HAP-1 (cell line): Measurements from ENCODE around the gene GMPPA.

Experiments
- DNase-seq, 2 experiments: peaks; one replicate each; pipeline ENCODE4 v3.0.0-alpha.2; 2016 to 2020; ENCODE audit warnings: low spot score in 2 of 2
- H3K27me3 ChIP-seq: fragments of 250-450 bp; sonication (Bioruptor Pico); 2 replicates; pipeline ENCODE4 v1.5.1; 2020; ENCODE audit warnings: low read depth, mild to moderate bottlenecking, moderate library complexity
- H3K36me3 ChIP-seq: fragments of 250-450 bp; sonication (Bioruptor Pico); replicated peaks from 2 replicates; pipeline ENCODE4 v1.5.1; 2020; ENCODE audit warnings: mild to moderate bottlenecking
- H3K4me1 ChIP-seq: fragments of 250-450 bp; sonication (Bioruptor Pico); 2 replicates; pipeline ENCODE4 v1.5.1; 2020; ENCODE audit warnings: mild to moderate bottlenecking
- H3K4me3 ChIP-seq: fragments of 250-450 bp; sonication (Bioruptor Pico); 2 replicates; pipeline ENCODE4 v1.5.1; 2020; ENCODE audit warnings: mild to moderate bottlenecking, moderate library complexity
- H3K9me3 ChIP-seq: fragments of 250-450 bp; sonication (Bioruptor Pico); 2 replicates; pipeline ENCODE4 v1.5.1; 2020; ENCODE audit warnings: mild to moderate bottlenecking, moderate library complexity
- in situ Hi-C: fragments of 300-500 bp; cut with MboI; formaldehyde crosslinking; loops from 3 replicates; pipeline ENCODE4 v1.14.3; 2020; ENCODE audit warnings: low sequenced_read_pairs, inconsistent platforms, mixed read lengths

Gene GMPPA

DNA sequence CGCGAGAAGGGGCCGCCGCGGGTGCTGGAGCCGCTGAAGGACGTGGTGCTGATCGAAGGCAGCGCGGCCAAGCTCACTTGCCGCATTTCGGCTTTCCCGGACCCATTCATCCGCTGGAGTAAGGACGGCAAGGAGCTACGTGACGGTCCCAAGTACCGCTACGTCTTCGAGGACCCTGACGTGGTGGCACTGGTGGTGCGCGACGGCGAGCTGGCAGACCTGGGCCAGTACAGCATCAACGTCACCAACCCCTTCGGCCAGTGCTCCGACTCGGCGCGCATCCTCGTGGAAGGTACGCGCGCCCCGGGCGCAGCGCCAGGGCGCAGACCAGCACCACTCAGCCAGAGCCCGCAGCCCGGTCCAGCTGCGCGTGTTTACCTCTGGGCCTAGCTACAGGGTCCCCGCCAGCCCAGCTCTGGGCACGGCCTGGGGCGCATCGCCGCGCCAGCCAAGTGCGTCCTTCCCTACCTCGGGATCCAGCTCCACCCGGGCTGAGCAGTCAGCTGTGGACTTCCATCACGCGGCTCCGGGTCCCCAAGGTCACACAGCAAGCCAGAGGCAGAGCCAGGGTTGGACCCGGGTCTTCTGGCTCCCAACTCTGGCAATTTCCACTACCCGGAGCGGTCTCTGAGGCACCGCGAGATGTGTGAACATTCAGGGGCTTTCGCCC, 1.7 kb upstream of the GMPPA start:
- in situ Hi-C loops = no loop called here
- no peaks in the 10 kb centered on the region for H3K9me3 ChIP-seq
- no peaks in the 10 kb centered on the region for H3K36me3 ChIP-seq
- H3K4me3 ChIP-seq = no peak overlapping the region
- H3K27me3 ChIP-seq = 0 out of 2 replicates have a peak, but pooled peaks cover 4% of the 10 kb centered on the region
- peaks cover 19% of the 10 kb centered on the region for H3K4me1 ChIP-seq
- DNase-seq = no peak

DNA sequence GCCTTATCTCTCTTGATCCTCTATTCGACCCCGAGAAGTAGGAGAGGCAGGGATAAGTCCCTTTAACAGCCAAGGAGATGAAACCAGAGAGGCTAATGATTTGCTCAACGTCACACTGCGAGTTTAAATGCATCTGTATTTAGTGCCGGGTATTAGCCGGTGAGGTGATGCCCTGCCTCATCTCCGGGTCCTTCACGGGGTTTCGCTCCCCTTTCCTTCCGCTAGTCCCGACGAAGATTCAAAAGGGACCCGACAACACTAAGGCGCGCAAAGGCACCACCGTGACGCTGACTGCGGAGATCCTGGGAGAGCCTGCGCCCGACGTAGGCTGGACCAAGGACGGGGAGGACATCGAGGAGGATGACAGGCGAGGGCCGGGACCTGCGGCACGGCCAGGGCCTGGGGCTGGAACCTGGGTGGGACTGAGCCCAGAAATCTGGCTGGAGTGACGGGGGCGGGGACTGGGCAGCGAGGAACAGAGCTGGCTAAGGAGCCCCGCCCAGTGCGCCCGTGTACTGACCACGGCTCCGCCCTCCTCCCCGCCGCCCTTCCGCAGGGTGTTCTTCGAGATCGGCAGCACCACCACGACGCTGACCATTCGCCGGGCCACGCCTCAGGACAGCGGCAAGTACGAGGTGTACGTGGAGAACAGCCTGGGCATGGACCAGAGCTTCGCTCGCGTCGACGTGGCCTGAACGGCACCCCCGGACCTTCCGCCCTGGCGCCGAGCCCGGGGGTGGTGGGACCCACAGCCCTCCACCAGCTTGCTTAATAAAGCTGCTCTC, 1.0 kb upstream of the GMPPA start:
- in situ Hi-C loops = no loop called here
- Histone ChIP-seq H3K36me3 (no peaks in the 10 kb centered on the region), H3K27me3 (0 out of 2 replicates have a peak, but pooled peaks cover 4% of the 10 kb centered on the region), H3K4me1 (peaks cover 19% of the 10 kb centered on the region), H3K4me3 (peak overlapping the region; percentile 72), H3K9me3 (no peaks in the 10 kb centered on the region)
- peak; percentile 21 to 85 for DNase-seq

DNA sequence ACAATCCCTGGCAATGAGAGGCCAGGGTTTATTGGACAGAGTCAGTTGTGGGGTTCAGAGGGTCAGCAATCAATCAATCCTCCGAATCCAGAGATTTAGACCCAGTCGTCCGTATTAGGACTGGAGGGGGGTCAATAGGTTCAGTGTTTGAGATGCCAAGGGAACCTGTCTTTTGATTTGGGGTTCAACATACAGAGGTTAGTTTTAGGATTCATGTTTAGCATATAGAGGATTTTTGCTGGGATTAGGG, 292 bp downstream of the GMPPA start:
- DNase-seq = no peak
- H3K4me3 ChIP-seq = peak overlapping the region; percentile 72
- in situ Hi-C loops = no loop called here
- H3K9me3 ChIP-seq = no peaks in the 10 kb centered on the region
- H3K36me3 ChIP-seq = peaks cover 4% of the 10 kb centered on the region; the same call in 1 of the 2 replicates
- H3K4me1 ChIP-seq = peaks cover 19% of the 10 kb centered on the region
- H3K27me3 ChIP-seq = 0 out of 2 replicates have a peak, but pooled peaks cover 4% of the 10 kb centered on the region

DNA sequence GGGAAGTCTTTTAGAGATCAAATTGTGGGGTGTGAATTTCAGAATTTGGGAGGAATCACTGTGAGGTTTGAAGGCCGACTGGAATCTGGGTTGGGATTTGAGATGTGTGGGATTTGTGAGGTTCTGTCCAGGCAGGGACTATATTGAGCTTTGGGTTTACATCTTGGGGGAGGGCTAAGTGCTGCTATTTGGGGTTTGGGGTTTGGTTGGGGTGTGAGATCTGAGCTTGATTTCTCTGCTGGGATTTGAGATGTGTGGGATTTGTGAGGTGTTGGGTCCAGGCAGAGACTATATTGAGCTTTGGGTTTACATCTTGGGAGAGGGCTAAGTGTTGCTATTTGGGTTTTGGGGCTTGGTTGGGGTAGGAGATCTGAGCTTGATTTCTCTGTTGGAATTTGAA, 864 bp downstream of the GMPPA start:
- peak overlapping the region; percentile 72 for H3K4me3 ChIP-seq
- no peak for DNase-seq
- H3K36me3 ChIP-seq = peaks cover 9% of the 10 kb centered on the region; the same call in 1 of the 2 replicates
- peaks cover 19% of the 10 kb centered on the region for H3K4me1 ChIP-seq
- 0 out of 2 replicates have a peak, but pooled peaks cover 4% of the 10 kb centered on the region for H3K27me3 ChIP-seq
- in situ Hi-C loops = no loop called here
- H3K9me3 ChIP-seq = no peaks in the 10 kb centered on the region

DNA sequence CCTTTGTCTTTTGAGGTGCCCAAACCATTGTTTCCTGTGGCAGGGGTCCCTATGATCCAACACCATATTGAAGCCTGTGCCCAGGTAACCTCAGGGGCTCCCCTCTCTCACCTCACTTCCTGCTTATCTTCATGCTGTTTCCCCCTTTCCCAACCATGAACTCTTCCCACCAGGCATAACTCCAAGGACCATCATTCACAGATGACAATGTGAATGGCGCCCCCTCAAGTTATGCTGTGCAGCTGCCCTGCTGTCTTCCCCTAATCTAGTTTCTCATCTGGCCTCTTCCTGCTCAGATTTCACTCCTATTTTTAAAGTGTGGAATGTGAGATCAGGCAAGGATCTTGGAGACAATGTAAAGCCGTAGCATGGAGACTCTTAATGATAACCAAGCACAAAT, 1.4 kb downstream of the GMPPA start:
- in situ Hi-C loops = no loop called here
- no peaks in the 10 kb centered on the region for H3K27me3 ChIP-seq
- H3K36me3 ChIP-seq = peaks cover 9% of the 10 kb centered on the region; the same call in 1 of the 2 replicates
- no peaks in the 10 kb centered on the region for H3K9me3 ChIP-seq
- DNase-seq = peak in 1 of 2 experiments; percentile 46
- H3K4me3 ChIP-seq = no peak overlapping the region
- H3K4me1 ChIP-seq = peaks cover 19% of the 10 kb centered on the region

DNA sequence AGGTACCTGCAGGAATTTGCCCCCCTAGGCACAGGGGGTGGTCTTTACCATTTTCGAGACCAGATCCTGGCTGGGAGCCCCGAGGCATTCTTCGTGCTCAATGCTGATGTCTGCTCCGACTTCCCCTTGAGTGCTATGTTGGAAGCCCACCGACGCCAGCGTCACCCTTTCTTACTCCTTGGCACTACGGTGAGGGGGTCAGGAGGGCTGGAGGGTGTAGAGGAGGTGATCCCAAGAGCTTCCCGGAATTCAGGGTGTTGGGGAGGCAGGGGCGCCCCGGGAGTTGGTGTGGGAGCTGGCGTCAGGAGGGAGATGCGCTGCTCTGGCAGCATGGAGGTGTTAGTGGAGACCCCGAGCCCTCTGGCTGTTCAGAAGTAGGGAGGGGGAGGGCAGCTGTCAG, 3.2 kb downstream of the GMPPA start:
- no peak for DNase-seq
- Histone ChIP-seq H3K4me1 (peaks cover 17% of the 10 kb centered on the region), H3K27me3 (no peaks in the 10 kb centered on the region), H3K9me3 (no peaks in the 10 kb centered on the region), H3K36me3 (peaks cover 9% of the 10 kb centered on the region; the same call in 1 of the 2 replicates), H3K4me3 (no peak overlapping the region)
- in situ Hi-C loops = no loop called here

DNA sequence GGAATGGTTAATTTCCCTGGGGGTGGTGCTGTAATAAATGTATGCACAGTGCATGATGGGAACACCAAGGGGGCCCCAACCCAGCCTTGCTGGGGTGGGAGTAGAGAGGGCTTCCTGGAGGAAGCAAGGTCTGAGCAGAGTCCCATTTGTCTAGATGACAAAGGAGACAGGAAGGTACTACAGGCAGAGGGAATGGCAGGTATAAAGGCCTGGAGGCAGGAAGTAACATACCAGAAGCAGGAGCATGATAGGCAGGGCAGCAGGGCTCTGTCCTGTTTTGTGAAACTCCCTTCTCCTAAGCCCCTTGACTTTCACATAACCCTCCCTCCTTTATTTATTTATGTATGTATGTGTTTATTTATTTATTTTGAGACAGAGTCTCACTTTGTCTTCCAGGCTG, 3.9 kb downstream of the GMPPA start:
- no peaks in the 10 kb centered on the region for H3K27me3 ChIP-seq
- peaks cover 9% of the 10 kb centered on the region; the same call in 1 of the 2 replicates for H3K36me3 ChIP-seq

DNA sequence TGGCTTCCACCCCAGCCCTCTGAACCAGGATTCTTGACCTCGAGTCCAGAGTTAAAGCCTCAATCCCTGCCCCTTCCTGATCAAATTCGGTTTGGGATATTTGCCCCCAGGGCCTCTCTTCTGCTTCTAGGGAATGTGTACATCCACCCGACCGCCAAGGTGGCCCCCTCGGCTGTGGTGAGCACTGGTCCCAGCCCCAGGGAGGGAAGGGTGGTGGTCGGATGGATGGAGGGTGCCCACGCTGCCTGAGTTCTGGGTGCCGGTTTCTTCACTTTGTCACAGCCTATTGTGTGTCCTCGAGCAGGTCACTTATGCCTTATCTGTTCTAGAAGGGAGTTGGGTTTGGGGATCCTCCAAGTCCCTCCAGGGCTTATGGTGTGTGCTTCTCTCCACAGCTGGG, 6.9 kb downstream of the GMPPA start:
- Histone ChIP-seq H3K27me3 (no peaks in the 10 kb centered on the region; the same call in 1 of the 2 replicates), H3K4me3 (no peak overlapping the region), H3K36me3 (peaks cover 9% of the 10 kb centered on the region; the same call in 1 of the 2 replicates), H3K9me3 (no peaks in the 10 kb centered on the region), H3K4me1 (peaks cover 4% of the 10 kb centered on the region)
- in situ Hi-C loops = no loop called here
- DNase-seq = no peak

More for the DNA sequence above, 3.9 kb downstream of the GMPPA start:
- in situ Hi-C loops = no loop called here
- Histone ChIP-seq H3K4me3 (no peak overlapping the region), H3K4me1 (peaks cover 15% of the 10 kb centered on the region), H3K9me3 (no peaks in the 10 kb centered on the region)
- DNase-seq = no peak

DNA sequence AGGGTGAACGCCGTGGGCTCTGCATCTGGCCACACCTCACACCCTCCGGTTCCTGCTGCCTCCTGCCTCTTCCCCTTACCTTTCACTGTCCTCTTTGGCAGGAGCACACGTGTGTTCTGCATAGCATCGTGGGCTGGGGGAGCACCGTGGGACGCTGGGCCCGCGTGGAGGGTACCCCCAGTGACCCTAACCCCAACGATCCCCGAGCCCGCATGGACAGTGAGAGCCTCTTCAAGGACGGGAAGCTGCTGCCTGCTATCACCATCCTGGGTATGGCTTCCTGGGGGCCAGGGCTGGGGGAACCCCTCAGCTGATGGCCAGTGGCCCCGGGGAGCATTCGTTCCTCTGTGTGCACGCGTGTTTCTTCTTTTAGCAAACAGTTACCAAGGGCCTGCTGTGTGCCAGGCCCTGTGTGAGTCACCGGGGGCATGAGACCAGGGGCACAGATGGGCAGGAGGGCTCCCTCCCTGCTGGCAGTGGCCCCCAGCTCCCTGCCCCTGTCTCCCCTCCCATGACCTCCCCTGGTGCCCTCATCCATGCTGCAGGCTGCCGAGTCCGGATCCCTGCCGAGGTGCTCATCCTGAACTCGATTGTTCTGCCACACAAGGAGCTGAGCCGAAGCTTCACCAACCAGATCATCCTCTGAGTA, 7.6 kb downstream of the GMPPA start:
- no peak for DNase-seq
- in situ Hi-C loops = no loop called here
- Histone ChIP-seq H3K4me1 (peaks cover 4% of the 10 kb centered on the region), H3K27me3 (peaks cover 5% of the 10 kb centered on the region), H3K4me3 (no peak overlapping the region), H3K9me3 (no peaks in the 10 kb centered on the region), H3K36me3 (peaks cover 9% of the 10 kb centered on the region; the same call in 1 of the 2 replicates)

DNA sequence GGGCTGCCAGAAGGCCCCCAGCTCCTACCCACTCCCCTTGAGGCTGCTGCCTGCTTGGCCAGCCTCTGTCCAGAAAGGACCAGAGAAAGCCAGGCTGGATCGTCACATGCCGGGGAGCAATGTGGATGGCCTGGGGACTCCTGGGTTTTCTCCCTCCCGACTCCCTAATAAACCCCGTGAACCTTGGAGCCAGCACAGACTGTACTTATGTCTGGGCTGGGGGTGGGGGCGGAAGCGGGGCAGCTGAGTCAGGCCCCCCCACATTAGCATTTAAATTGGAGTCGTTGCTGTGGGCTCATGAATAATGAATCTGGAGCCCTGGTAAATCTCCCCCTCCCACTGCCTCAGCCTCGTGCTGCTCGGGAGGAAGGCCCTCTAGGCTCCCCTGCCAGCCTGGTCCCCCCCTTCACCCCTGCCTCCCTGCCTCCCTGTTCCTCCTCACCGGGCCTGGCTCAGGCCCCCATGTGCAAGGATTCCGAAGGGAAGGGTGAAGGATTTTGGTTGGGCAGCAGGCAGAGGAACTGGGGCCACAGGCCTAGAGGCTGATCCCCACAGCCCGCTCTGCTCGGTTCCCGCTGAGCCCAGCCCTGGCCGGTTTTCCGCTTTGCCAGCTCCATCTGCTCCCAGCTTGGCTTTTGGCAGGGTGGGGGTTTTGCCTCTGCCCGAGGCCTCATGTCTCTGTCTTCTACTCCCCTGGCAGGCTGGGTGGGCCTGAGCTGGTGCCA, 8.3 kb downstream of the GMPPA start:
- peaks cover 9% of the 10 kb centered on the region; the same call in 1 of the 2 replicates for H3K36me3 ChIP-seq
- H3K27me3 ChIP-seq = peaks cover 8% of the 10 kb centered on the region
- H3K4me1 ChIP-seq = peaks cover 4% of the 10 kb centered on the region
- no peaks in the 10 kb centered on the region for H3K9me3 ChIP-seq
- no peak for DNase-seq
- H3K4me3 ChIP-seq = no peak overlapping the region
- in situ Hi-C loops = no loop called here

DNA sequence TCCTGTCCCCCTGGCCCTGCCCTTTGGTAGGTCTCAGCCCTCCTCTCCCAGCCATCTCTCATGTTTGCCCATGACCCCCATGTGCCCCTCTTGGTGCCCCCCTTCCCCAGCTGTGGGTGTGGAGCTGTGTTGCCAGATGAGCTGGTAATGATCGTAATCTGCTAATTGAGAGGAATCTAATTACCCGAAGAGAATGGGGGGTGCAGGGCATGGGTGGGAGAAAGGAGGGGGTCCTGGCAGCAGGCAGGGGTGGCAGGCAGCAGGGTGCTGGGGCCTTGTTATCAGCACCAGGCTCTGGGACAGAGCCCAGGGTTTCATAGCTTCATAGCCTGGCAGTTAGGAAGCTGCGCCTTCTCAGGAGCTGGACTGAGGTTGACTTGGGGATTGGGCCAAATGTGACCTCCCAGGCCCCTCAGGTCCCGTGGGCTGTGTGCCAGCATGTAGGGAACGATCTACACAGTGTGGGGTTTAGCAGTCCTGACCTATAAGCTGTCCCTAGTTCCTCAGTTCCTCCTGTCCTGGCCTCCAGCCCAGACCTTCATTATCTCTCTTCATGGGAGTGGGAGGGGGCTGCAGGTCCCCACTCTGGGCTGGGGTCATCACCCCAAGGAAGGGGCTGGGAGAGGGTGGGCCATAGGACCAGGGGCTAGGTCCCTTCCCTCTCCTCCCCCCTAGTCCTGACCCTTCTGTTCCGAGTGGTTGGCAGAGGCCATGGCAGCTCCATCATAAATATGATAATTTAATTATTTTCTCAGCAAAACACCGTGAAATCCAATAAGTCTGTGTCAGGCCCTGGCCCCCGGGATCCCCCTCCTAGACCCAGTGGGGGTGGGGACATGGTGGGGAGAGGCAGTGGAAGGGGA, 9.1 kb downstream of the GMPPA start:
- H3K4me3 ChIP-seq = no peak overlapping the region

DNA sequence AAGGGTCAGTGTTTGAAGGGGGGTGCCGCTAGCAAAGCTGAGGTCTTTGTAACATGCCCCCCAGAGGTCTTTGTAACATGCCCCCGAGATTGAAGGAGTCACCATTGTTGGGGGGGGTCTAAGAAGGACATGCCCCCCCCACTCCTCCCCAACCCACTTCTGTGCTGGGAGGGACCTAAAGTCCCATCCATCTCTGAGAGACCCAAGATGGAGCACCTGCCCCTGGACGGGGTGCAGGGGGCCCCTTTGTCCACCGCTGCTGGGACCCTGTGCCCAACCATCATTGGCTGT, 9.7 kb downstream of the GMPPA start:
- in situ Hi-C loops = no loop called here
- Histone ChIP-seq H3K27me3 (peaks cover 22% of the 10 kb centered on the region), H3K36me3 (peaks cover 9% of the 10 kb centered on the region; the same call in 1 of the 2 replicates), H3K4me1 (peaks cover 4% of the 10 kb centered on the region), H3K4me3 (no peak overlapping the region), H3K9me3 (no peaks in the 10 kb centered on the region)
- no peak for DNase-seq

More for the DNA sequence above, 9.1 kb downstream of the GMPPA start:
- Histone ChIP-seq H3K27me3 (peaks cover 16% of the 10 kb centered on the region), H3K36me3 (peaks cover 9% of the 10 kb centered on the region; the same call in 1 of the 2 replicates), H3K9me3 (no peaks in the 10 kb centered on the region), H3K4me1 (peaks cover 4% of the 10 kb centered on the region)
- in situ Hi-C loops = no loop called here
- DNase-seq = no peak
